ENCODE results near the gene MED12L.
A peak's percentile ranks its signal among the peaks of the same experiment; 100 is the strongest.

Gene MED12L

DNA sequence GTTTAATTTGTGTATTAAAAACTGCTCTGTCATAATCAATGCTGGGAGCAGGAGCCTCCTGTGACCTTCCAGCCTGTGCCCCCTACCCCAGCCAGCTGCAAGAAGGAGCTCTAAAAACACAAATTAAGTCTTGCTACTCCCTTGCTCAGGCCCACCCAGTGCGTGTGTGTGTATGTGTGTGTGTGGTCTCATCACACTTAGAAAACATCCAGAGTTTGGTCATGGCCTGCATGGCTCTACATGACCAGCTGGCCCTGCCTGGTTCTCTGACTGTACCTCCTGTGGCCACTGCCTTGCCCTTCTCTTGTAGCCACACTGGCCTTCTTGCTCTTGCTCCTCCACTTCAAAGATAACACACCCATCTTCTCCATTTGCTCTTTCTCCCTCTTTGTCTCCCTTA is 179.1 kb downstream of the MED12L start:
- DNase-seq: no peak

- DNase-seq: no peak
Observed at GRCh38 chr3:151265166-151265565, 179.7 kb downstream of the MED12L start.

DNA sequence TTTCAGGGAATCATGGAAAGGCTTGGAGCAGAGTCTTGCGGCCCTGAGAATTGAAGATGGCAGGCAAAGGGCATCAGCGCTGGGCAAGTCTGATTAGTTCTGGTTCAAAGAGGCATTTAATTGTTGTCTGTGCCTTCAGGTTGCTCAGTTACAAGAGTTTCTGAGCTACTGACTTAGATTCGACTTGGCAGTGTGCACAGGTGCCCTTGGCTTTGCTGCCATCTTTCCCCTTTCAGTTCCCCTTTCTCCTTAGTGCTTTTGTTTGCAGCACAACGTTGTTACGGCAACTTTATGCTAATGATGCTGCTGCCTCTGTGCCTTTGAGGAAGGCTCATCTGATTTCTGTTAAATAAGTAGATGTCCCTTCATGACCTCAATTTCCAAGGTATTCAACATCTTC is 180.4 kb downstream of the MED12L start:
- DNase-seq: no peak

- no peak for DNase-seq
Observed at GRCh38 chr3:151267066-151267465, 181.6 kb downstream of the MED12L start.

- no peak for DNase-seq
Observed at GRCh38 chr3:151268267-151269235, 183.1 kb downstream of the MED12L start.

DNA sequence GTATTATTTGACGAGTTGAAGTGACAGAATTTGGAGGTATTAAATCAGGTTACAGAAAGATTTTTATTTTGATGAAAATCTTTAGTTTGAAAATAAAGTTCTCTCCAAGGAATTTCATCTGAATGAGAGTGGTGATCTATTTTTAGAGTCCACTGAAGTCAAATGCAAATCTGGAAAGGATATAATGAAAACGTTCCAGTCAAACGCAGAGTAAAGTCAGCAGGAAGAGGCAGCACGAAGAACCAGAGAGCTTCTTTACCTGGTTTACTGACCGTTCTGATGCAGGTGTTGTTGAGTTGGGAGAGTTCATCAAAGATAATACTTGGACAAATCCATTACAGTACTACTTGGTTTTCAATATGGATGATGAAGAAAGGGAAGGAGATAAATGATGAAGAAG is 184.2 kb downstream of the MED12L start:
- no peak for DNase-seq

DNA sequence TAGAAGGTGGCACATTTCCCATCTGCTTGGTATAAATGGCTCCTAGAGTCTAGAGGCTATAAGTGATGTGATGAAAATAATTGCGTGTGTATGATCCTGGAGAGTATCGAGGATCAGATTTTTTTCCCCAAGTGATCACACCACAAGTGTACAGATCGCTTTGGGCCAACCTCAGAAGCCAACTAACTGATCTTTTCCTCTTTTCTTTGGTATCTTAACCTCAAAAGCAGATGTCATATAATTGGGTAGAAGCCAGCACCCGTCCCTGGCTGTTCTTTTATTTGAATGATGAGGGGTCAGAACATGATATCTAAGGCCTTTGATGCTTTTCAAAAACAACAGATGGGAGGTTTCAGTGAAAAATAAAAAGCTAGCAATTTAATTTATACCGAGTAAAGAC is 189.6 kb downstream of the MED12L start:
- peak; percentile 52 for DNase-seq

DNA sequence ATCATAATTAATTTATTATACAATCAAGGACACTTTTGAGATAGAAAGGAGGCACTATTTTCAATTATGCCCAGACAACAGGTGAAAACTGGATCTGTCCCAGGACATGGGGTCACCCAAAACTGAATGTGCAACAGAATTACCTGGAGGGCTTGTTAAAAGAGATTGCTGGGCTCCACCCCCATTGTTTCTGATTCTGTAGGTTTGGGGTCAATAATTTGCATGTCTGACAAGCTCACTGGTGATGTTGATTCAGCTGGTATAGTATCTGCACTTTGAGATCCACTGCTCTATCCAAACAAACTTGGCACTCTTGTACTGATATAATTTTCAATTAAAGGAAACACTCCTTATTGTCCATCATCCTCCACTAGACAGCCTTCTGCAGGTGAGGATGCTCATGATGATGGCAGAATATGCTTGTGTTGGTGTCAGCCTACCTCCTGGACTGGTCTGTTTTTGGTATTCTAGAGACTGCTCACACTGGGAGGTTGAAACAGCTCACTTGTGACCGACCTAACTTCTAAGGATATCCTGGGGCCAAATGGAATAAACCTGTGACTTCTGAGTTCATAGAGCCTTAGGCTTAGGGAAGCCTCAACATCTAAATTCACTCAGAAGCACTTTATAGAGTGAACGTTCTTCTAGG is 190.7 kb downstream of the MED12L start:
- DNase-seq: no peak

DNA sequence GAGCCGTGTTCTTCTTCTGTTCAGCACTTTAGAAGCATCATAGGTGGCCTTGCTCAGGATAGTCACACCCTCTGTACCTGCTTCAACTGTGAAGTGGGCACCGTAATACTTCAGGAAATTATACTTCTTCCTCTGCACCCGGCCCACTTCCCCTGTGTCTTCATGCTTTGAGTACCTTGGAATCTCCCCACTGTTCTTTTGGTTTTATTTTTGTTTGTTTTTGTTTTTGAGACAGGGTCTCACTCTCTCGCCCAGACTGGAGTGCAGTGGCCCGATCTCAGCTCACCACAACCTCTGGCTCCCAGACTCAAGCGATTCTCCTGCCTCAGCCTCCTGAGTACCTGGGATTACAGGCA is 191.2 kb downstream of the MED12L start:
- DNase-seq: no peak

GRCh38 chr3:151278230-151278629 is 192.8 kb downstream of the MED12L start, which contains the start of gene P2RY14:
P2RY14 (minus strand) TSS chr3:151278542; CDS start chr3:151214316, 64,226 bp downstream.
- DNase-seq: no peak

DNA sequence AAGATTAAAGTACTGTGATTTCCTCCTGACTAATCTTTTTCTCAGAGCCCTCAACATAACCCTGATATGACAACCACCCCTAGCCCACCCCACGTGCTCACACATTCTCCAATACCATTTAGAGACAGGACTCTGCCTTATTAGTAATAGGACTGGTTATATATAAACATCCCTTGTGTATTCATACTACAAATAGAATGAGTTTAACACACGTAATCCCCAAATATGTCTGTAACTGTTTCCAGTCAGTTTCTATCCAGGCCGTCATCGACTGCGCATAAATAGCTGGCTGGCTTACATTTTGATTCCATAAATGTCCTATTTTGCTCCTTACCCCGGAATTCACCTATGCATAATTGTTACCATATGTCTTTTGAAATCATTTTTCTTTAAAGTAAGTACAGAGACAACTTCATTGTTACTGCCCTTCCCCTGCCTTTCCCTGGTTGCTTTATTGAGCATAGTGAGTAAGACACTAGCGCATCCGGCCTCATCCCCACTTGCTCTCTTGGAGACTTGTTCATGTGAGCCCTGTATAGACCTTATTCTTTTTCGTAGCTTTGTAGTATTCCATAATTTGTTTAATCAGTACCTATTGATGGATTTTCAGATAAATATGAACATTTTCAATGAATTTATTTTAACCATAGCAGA is 196.3 kb downstream of the MED12L start:
- no peak for DNase-seq

- DNase-seq: peak; percentile 55
Observed at GRCh38 chr3:151282921-151283320, 197.5 kb downstream of the MED12L start.

DNA sequence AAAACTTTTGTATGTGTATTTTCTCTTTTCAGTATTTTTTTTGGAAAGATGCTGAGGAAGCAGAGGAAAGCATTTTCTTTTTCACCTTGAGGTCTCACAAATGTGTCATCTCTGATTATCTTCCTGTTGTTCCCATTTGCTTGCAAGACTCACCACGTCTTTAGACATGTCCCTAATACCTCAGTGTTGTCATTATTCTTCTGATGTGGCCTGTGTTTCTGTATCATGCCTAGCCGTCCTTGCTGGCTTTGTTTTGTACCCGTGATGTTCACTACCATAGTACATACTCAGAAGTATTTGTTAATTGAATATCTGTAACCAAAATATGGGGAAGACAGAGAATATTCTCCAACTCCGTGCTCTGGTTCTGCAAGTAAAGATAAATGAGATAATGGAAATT is 197.9 kb downstream of the MED12L start:
- no peak for DNase-seq

- no peak for DNase-seq
Observed at GRCh38 chr3:151283907-151284461, 198.5 kb downstream of the MED12L start.

- DNase-seq: no peak
Observed at GRCh38 chr3:151285940-151286339, 200.5 kb downstream of the MED12L start.

DNA sequence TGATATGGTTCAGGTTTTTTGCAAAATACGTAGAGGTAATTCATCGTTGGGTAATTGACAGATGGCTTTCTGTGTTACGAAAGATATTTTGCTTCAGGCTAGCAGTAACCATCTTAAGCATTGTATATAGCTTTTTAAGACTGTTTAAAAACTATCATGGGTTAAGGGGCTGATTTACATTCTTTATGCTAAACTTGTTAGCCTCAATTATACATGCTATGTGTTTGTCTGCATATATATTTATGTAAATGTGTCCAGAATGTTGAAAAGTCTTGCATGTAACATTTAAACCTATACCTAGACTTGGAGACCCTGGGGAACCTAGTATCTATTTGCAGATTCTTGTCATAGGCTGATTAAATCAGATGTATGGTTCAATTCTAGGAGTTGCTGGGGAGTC is 204.0 kb downstream of the MED12L start:
- DNase-seq: no peak

DNA sequence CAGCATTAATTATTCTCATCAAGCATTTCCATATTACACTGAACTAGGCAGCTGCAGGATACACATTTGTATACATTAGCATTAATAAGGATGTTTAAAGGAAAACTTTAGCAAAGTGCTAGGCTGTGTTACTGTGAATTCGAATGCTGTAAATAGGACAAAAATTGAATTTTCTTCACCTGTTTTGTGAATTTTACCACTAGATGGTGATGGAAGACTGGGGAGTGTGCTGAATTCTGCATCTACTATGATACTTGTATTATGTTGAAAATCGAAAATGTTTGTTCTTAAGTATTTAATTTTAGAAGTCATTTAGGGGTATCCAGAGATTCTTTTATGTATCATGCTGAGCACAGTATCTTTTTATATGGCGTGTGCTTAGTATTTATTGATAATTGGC is 205.2 kb downstream of the MED12L start:
- peak; percentile 3 for DNase-seq

DNA sequence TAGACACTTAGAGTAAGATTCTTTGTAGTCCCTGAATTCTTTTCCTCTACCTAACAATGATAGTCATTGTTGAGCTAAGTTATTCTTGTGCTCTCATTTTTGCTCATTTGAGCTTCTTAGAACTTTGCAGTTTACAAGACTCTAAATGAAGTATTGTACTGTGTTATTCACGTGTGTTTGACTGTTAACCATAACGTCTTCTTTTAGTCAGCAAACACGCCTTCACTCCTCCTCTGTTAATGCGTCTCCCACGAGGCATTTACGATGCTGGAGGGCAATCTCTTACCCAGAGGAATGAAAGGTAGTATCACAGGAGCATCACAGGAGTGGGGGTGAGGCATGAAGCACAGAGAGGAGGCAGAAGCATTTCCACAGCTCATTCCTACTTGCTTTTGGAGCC is 207.7 kb downstream of the MED12L start:
- DNase-seq: no peak

DNA sequence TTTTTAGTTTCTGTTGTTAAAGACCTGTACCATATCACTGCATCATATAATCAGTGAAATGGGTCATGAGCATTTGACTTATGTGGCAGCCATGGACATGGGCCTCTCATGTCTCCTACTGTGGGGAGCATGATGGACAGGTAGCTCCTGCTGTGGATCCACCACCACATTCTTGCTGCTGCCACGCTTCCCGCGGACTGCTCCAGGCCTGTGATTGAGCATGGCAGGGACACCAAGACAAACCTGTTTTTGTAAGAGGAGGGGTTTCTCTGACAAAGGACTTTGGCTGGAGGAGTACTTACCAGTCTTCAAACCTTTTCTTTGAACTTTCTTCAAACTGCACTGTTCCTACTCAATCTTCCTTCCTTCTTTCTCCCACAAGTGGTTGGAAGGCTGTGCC is 210.8 kb downstream of the MED12L start:
- DNase-seq: no peak

DNA sequence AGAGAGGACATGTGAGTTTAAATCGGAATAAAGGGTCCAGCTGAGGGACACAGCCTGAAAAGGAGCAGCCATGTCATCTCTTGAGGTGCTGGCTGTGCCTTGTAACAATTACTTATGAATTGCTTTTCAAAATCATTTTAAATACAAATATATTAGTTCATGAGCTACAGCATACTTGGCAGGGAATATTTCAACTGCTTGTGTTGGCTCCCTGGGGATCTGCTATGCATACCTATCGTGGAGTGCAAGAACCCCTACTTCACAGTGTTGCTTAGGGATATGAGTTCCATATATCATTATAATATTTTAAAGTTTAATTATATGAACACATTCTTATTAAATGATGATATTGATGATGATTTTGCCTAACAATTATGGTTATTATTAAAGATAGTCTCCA is 212.0 kb downstream of the MED12L start:
- DNase-seq: no peak

- no peak for DNase-seq
Observed at GRCh38 chr3:151299006-151299405, 213.5 kb downstream of the MED12L start.

DNA sequence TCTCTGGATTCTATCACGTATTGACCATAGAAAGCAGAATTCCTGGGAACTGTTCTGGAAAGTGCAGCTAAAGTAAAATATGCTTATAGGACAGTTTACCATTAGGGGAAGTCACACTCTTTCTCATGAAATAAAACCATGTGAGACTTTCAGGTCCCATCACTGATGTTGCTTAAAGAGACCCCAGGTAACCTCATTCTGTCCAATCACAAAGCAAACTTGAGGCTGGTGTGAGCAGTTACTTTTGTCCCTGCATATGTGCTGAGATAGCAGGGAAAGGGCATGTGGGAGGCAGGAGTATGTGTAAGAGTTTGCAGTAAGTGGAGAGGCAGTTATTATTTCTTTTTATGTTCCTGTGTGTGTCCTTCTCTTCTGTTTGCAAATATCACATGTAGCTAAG is 215.1 kb downstream of the MED12L start:
- no peak for DNase-seq

DNA sequence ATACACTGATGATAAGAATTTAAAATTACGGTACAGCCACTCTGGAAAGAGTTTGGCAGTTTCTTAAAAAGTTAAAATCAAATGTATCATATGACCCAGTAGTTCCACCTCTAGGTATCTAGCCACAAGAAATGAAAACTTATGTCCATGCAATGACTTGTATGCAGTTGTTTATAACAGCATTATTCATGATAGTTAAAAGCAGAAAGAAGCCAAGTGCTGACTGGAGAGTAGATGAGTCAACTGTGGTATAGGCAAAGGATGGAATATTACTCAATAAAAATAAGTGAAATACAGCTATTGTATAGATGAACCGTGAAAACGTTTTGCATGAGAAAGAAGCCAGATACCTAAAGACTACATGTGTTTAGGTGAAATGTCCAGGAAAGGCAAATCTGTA is 216.3 kb downstream of the MED12L start:
- no peak for DNase-seq

- no peak for DNase-seq
Observed at GRCh38 chr3:151303751-151304150, 218.3 kb downstream of the MED12L start.

Data from NCI-H1694 (cell line).